Measurements from ENCODE around the gene KLK3.

- TF ChIP-seq POLR2A (IDR thresholded peaks at IDR 0.05) (no peak), EP300 (IDR thresholded peaks at IDR 0.05) (no peak), POLR2AphosphoS5 (IDR thresholded peaks at IDR 0.05) (no peak)
- TF ChIP-seq, protein P1, sequence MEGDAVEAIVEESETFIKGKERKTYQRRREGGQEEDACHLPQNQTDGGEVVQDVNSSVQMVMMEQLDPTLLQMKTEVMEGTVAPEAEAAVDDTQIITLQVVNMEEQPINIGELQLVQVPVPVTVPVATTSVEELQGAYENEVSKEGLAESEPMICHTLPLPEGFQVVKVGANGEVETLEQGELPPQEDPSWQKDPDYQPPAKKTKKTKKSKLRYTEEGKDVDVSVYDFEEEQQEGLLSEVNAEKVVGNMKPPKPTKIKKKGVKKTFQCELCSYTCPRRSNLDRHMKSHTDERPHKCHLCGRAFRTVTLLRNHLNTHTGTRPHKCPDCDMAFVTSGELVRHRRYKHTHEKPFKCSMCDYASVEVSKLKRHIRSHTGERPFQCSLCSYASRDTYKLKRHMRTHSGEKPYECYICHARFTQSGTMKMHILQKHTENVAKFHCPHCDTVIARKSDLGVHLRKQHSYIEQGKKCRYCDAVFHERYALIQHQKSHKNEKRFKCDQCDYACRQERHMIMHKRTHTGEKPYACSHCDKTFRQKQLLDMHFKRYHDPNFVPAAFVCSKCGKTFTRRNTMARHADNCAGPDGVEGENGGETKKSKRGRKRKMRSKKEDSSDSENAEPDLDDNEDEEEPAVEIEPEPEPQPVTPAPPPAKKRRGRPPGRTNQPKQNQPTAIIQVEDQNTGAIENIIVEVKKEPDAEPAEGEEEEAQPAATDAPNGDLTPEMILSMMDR (IDR thresholded peaks at IDR 0.05), result no peak
These were observed 40.0 kb downstream of the KLK3 start for GRCh38 chr19:50894478-50895356.
